ENCODE measurements around the gene ZNF414. TPM values are rescaled to one million over a fixed set of nuclear protein-coding genes. Genes with fewer than 3 reads are reported as not detected.
A peak's percentile ranks its signal among the peaks of the same experiment; 100 is the strongest.

ZNF414 gene
- total and polyA plus RNA-seq, 2 experiments from 2014 or later: 27.4 to 45.0 TPM

- no peaks in the 10 kb centered on the region for H3K9me2 ChIP-seq (ENCODE audit: insufficient read depth)
- no peak for TF ChIP-seq ZNF331 (CRISPR knock-in tag; IDR thresholded peaks at IDR 0.05; ENCODE audit: low read depth)
- no peak for TF ChIP-seq EZH2phosphoT487 (IDR thresholded peaks at IDR 0.05; ENCODE audit: unreplicated experiment)
- no peak for TF ChIP-seq NANOG (IDR thresholded peaks at IDR 0.05; ENCODE audit: borderline replicate concordance)
- TF ChIP-seq CREB1 (CRISPR knock-in tag; IDR thresholded peaks at IDR 0.05; ENCODE audit: low read depth): no peak
- DNase-seq (ENCODE audit: low spot score) (no peak), ATAC-seq (no peak)
- peaks cover 17% of the 10 kb centered on the region for H3K27me3 Mint-ChIP-seq (ENCODE audit: insufficient read depth, low read depth, poor library complexity)
- peaks cover 79% of the 10 kb centered on the region for H3F3A ChIP-seq (replicated peaks; ENCODE audit: low read depth)
- H3K4me1 ChIP-seq (ENCODE audit: insufficient read depth): no peaks in the 10 kb centered on the region
- no peak overlapping the region for H3K4me3 Mint-ChIP-seq
- peaks cover 95% of the 10 kb centered on the region for H3K36me3 ChIP-seq (ENCODE audit: insufficient read depth)
- no peaks in the 10 kb centered on the region for H3K4me1 Mint-ChIP-seq
- H3K27ac ChIP-seq (ENCODE audit: low read depth): peak overlapping the region; percentile 39; the same call in 1 of the 2 replicates
- H3K79me2 ChIP-seq (replicated peaks; ENCODE audit: insufficient read depth): peaks cover 100% of the 10 kb centered on the region
- H3K4me2 ChIP-seq: no peak overlapping the region
- H3K4me3 ChIP-seq: no peak overlapping the region
- peaks cover 75% of the 10 kb centered on the region for H4K20me1 ChIP-seq (replicated peaks; ENCODE audit: insufficient read depth)
- H3K27me3 ChIP-seq (ENCODE audit: insufficient read depth): no peaks in the 10 kb centered on the region
- H2AFZ ChIP-seq: no peak overlapping the region
- H3K36me3 Mint-ChIP-seq (ENCODE audit: low read depth): peaks cover 99% of the 10 kb centered on the region
- H3K27ac Mint-ChIP-seq: peak overlapping the region; percentile 65
- no peaks in the 10 kb centered on the region; the same call in 2 of the 3 replicates for H3K9me3 Mint-ChIP-seq
Measured at GRCh38 chr19:8468761-8469373, 45.1 kb downstream of the ZNF414 start.

- H2AFZ ChIP-seq: no peak overlapping the region
- H3K4me3 ChIP-seq: no peak overlapping the region
- H3K4me2 ChIP-seq: no peak overlapping the region
- no peaks in the 10 kb centered on the region for H3K4me1 ChIP-seq (ENCODE audit: insufficient read depth)
- no peaks in the 10 kb centered on the region; the same call in 2 of the 3 replicates for H3K9me3 Mint-ChIP-seq
- H3K27me3 Mint-ChIP-seq (ENCODE audit: insufficient read depth, low read depth, poor library complexity): peaks cover 17% of the 10 kb centered on the region
- no peak for DNase-seq (ENCODE audit: low spot score)
- no peak overlapping the region for H3K27ac ChIP-seq (ENCODE audit: low read depth)
- peaks cover 100% of the 10 kb centered on the region for H3K79me2 ChIP-seq (replicated peaks; ENCODE audit: insufficient read depth)
- no peaks in the 10 kb centered on the region for H3K27me3 ChIP-seq (ENCODE audit: insufficient read depth)
- H3K36me3 ChIP-seq (ENCODE audit: insufficient read depth): peaks cover 94% of the 10 kb centered on the region
- peaks cover 99% of the 10 kb centered on the region for H3K36me3 Mint-ChIP-seq (ENCODE audit: low read depth)
- no peak overlapping the region for H3K4me3 Mint-ChIP-seq
- H3K9me2 ChIP-seq (ENCODE audit: insufficient read depth): no peaks in the 10 kb centered on the region
- no peak for ATAC-seq
- no peaks in the 10 kb centered on the region for H3K4me1 Mint-ChIP-seq
- H4K20me1 ChIP-seq (replicated peaks; ENCODE audit: insufficient read depth): peaks cover 74% of the 10 kb centered on the region
- no peak overlapping the region for H3K27ac Mint-ChIP-seq
- H3F3A ChIP-seq (replicated peaks; ENCODE audit: low read depth): peaks cover 79% of the 10 kb centered on the region
- TF ChIP-seq ZNF114 (CRISPR knock-in tag; IDR thresholded peaks at IDR 0.05): no peak
- TF ChIP-seq CREB1 (CRISPR knock-in tag; IDR thresholded peaks at IDR 0.05; ENCODE audit: low read depth): no peak
- TF ChIP-seq, protein P1, sequence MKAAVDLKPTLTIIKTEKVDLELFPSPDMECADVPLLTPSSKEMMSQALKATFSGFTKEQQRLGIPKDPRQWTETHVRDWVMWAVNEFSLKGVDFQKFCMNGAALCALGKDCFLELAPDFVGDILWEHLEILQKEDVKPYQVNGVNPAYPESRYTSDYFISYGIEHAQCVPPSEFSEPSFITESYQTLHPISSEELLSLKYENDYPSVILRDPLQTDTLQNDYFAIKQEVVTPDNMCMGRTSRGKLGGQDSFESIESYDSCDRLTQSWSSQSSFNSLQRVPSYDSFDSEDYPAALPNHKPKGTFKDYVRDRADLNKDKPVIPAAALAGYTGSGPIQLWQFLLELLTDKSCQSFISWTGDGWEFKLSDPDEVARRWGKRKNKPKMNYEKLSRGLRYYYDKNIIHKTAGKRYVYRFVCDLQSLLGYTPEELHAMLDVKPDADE (IDR thresholded peaks at IDR 0.05): no peak
- no peak for TF ChIP-seq NANOG (IDR thresholded peaks at IDR 0.05; ENCODE audit: borderline replicate concordance)
- no peak for TF ChIP-seq JUNB (IDR thresholded peaks at IDR 0.05; ENCODE audit: unreplicated experiment)
- TF ChIP-seq ZNF462 (CRISPR knock-in tag; IDR thresholded peaks at IDR 0.05): no peak
- no peak for TF ChIP-seq ZNF331 (CRISPR knock-in tag; IDR thresholded peaks at IDR 0.05; ENCODE audit: low read depth)
- no peak for TF ChIP-seq EZH2 (IDR thresholded peaks at IDR 0.05; ENCODE audit: low read depth, unreplicated experiment)
- TF ChIP-seq, protein P2, sequence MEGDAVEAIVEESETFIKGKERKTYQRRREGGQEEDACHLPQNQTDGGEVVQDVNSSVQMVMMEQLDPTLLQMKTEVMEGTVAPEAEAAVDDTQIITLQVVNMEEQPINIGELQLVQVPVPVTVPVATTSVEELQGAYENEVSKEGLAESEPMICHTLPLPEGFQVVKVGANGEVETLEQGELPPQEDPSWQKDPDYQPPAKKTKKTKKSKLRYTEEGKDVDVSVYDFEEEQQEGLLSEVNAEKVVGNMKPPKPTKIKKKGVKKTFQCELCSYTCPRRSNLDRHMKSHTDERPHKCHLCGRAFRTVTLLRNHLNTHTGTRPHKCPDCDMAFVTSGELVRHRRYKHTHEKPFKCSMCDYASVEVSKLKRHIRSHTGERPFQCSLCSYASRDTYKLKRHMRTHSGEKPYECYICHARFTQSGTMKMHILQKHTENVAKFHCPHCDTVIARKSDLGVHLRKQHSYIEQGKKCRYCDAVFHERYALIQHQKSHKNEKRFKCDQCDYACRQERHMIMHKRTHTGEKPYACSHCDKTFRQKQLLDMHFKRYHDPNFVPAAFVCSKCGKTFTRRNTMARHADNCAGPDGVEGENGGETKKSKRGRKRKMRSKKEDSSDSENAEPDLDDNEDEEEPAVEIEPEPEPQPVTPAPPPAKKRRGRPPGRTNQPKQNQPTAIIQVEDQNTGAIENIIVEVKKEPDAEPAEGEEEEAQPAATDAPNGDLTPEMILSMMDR (conservative IDR thresholded peaks at IDR 0.05; ENCODE audit: low read depth in 2 of 2): no peak
- no peak for TF ChIP-seq STAT1 (IDR thresholded peaks at IDR 0.05; ENCODE audit: unreplicated experiment)
- TF ChIP-seq EZH2phosphoT487 (IDR thresholded peaks at IDR 0.05; ENCODE audit: unreplicated experiment): no peak
- no peak for TF ChIP-seq POLR2AphosphoS5 (IDR thresholded peaks at IDR 0.05; ENCODE audit: low read depth)
Measured at GRCh38 chr19:8468124-8468523, 45.8 kb downstream of the ZNF414 start.
